Glutamatergic neuron (in vitro differentiated cells): ENCODE data around the gene CYB561D2. TPM values are rescaled to one million over a fixed set of nuclear protein-coding genes. Genes with fewer than 3 reads are reported as not detected.

Experiments
- DNase-seq: peaks from one replicate; pipeline ENCODE4 v3.0.0; 2022
- H3K27ac Mint-ChIP-seq: one replicate; pipeline ENCODE4 v1.8.0; 2020; ENCODE audit warnings: mild to moderate bottlenecking, mixed read lengths, inconsistent platforms; ENCODE audit not compliant: unreplicated experiment
- H3K27me3 Mint-ChIP-seq: one replicate; pipeline ENCODE4 v1.8.0; 2020; ENCODE audit warnings: mild to moderate bottlenecking, moderate library complexity, mixed read lengths, inconsistent platforms; ENCODE audit not compliant: unreplicated experiment
- H3K36me3 Mint-ChIP-seq: one replicate; pipeline ENCODE4 v1.8.0; 2020; ENCODE audit warnings: mild to moderate bottlenecking, mixed read lengths, inconsistent platforms; ENCODE audit not compliant: unreplicated experiment
- H3K4me1 Mint-ChIP-seq: one replicate; pipeline ENCODE4 v1.8.0; 2020; ENCODE audit warnings: mild to moderate bottlenecking, low read depth, mixed read lengths, inconsistent platforms; ENCODE audit not compliant: unreplicated experiment
- H3K4me3 Mint-ChIP-seq: one replicate; pipeline ENCODE4 v1.8.0; 2020; ENCODE audit warnings: mild to moderate bottlenecking, mixed read lengths, inconsistent platforms; ENCODE audit not compliant: unreplicated experiment
- H3K9me3 Mint-ChIP-seq: one replicate; pipeline ENCODE4 v1.8.0; 2020; ENCODE audit warnings: mild to moderate bottlenecking, moderate library complexity, mixed read lengths, inconsistent platforms; ENCODE audit not compliant: unreplicated experiment
- CTCF ChIP-seq: fragments of 200-600 bp; sonication (generic); IDR thresholded peaks from one replicate; pipeline ENCODE4 v1.5.0; 2021; ENCODE audit not compliant: partially characterized antibody, unreplicated experiment
- total RNA-seq: library from RNA; stranded (reverse); fragmentation: NEBNext Ultra II Directional; extraction: Animal tissue kit (Norgen Biotek cat#: 25700); gene quantifications from one replicate; pipeline ENCODE4 v1.2.1, GENCODE V29; 2021; ENCODE audit not compliant: unreplicated experiment

The CYB561D2 gene
- total RNA-seq, 1 donor from 2014 or later, result 12.6 TPM

- no peak overlapping the region for H3K27ac Mint-ChIP-seq
- H3K27me3 Mint-ChIP-seq, result peaks cover 9% of the 10 kb centered on the region
- TF ChIP-seq CTCF, result no peak
Observed at GRCh38 chr3:50383750-50384149, 33.1 kb downstream of the CYB561D2 start.

GRCh38 chr3:50385754-50386153, 35.1 kb downstream of the CYB561D2 start:
- DNase-seq, result no peak
- TF ChIP-seq CTCF, result no peak
- Mint-ChIP-seq H3K4me3 (no peak overlapping the region), H3K4me1 (peaks cover 20% of the 10 kb centered on the region), H3K36me3 (no peaks in the 10 kb centered on the region), H3K9me3 (peaks cover 2% of the 10 kb centered on the region), H3K27ac (no peak overlapping the region), H3K27me3 (peaks cover 6% of the 10 kb centered on the region)

More at GRCh38 chr3:50383750-50384149, 33.1 kb downstream of the CYB561D2 start:
- no peak for DNase-seq
- Mint-ChIP-seq H3K4me3 (no peak overlapping the region), H3K9me3 (peaks cover 4% of the 10 kb centered on the region), H3K36me3 (no peaks in the 10 kb centered on the region), H3K4me1 (peaks cover 24% of the 10 kb centered on the region)

GRCh38 chr3:50388016-50388719, 37.5 kb downstream of the CYB561D2 start:
- Mint-ChIP-seq H3K4me1 (peaks cover 12% of the 10 kb centered on the region), H3K27ac (no peak overlapping the region), H3K36me3 (no peaks in the 10 kb centered on the region), H3K4me3 (no peak overlapping the region), H3K9me3 (peaks cover 2% of the 10 kb centered on the region), H3K27me3 (peaks cover 8% of the 10 kb centered on the region)
- peak; percentile 68 for DNase-seq
- peak; percentile 34 for TF ChIP-seq CTCF

- no peaks in the 10 kb centered on the region for H3K9me3 Mint-ChIP-seq
- peak; percentile 10 for TF ChIP-seq CTCF
- H3K4me3 Mint-ChIP-seq, result no peak overlapping the region
- no peak for DNase-seq
- H3K36me3 Mint-ChIP-seq, result no peaks in the 10 kb centered on the region
- peaks cover 6% of the 10 kb centered on the region for H3K27me3 Mint-ChIP-seq
- H3K27ac Mint-ChIP-seq, result peak overlapping the region; percentile 18
- peaks cover 12% of the 10 kb centered on the region for H3K4me1 Mint-ChIP-seq
Observed at GRCh38 chr3:50388720-50389413, 38.2 kb downstream of the CYB561D2 start.

- Mint-ChIP-seq H3K36me3 (no peaks in the 10 kb centered on the region), H3K27ac (no peak overlapping the region), H3K4me1 (peaks cover 10% of the 10 kb centered on the region), H3K27me3 (peaks cover 6% of the 10 kb centered on the region), H3K4me3 (no peak overlapping the region), H3K9me3 (no peaks in the 10 kb centered on the region)
- no peak for TF ChIP-seq CTCF
- DNase-seq, result no peak
Observed at GRCh38 chr3:50389414-50389767, 38.7 kb downstream of the CYB561D2 start.
